NCI-H69 (cell line): Measurements from ENCODE around the gene RASGRP1.

Experiments
- DNase-seq: peaks from one replicate; lab custom pipeline; 2025; lab: John Stamatoyannopoulos, UW

The RASGRP1 gene

DNA sequence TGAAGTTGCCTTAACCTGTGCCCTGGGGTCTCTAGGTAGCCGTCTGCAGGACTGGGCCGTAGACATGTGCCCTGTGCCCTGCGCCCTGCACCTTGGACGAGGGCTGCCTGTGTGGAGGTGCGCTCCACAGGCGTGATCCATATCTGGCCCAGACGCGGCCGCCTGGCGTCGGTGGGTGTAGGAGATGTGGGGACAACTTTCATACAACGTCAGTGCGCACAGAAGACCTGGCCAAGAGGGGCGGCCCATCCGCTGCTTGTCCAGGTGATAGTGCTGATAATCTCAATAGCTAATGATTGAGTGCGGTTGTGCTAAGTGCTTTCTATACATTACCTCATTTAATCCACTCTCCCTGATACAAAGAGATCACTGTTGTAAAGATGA, 665 bp upstream of the RASGRP1 start:
- DNase-seq = no peak

DNA sequence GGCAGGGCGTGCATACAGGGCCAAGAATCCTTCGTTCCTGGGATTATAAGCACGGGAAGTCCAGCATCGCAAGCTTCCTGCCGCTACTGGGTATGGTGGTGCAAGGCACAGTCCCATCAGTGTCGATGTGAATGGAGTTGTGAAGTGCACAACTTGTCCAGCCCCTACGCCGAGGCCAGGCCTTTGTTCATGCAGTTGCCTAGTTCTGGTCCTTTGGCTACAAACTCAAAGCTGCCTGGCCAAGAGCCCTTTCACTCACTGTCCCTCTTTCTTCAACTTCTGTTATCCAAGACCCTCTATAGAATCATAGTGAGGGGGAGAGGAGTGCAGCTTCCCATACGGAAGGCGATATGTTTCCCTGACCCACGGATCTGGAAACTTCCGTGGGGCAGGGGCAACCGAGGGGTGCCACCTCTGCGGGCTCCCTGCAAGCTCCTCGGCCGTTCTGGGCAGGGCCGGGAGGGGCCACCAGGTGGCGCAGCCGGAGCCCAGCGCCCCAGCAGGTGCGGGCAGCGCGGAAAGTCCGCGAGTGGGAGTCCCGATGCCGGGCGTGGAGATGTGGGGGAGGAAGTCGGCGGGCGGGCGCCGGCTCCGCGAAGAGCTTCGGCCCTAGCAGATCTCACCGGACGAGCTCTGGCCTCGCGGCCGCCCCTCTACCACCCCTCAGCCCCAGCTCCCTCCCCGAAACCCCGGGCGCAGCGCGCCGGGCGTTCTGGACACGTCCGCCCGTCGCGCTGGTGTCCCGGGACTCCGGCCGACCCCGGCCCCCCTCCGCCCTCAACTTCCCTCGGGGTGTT, 693 bp downstream of the RASGRP1 start:
- peak; percentile 77 for DNase-seq

DNA sequence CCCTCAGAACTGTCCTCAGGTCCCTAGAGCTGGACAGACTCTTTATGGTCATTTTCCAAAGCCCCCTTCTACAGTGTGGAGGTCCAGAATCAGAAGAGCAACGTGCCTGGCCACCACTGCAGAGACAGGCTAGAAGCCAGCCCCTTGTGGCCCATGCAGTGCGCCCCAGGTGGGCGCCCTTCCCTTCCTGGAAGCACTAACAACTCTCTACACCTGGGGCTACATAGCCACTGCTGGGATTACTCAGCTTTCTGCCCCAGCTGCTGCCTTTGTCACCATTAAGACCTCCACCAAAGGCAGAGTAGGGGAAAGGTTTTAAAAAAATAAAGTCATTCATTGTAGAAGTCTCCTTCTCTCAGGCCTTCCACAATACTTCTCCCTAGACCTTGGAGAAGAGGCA, 2.3 kb downstream of the RASGRP1 start:
- peak; percentile 54 for DNase-seq

GRCh38 chr15:38560456-38560926, 4.1 kb downstream of the RASGRP1 start:
- DNase-seq = no peak

DNA sequence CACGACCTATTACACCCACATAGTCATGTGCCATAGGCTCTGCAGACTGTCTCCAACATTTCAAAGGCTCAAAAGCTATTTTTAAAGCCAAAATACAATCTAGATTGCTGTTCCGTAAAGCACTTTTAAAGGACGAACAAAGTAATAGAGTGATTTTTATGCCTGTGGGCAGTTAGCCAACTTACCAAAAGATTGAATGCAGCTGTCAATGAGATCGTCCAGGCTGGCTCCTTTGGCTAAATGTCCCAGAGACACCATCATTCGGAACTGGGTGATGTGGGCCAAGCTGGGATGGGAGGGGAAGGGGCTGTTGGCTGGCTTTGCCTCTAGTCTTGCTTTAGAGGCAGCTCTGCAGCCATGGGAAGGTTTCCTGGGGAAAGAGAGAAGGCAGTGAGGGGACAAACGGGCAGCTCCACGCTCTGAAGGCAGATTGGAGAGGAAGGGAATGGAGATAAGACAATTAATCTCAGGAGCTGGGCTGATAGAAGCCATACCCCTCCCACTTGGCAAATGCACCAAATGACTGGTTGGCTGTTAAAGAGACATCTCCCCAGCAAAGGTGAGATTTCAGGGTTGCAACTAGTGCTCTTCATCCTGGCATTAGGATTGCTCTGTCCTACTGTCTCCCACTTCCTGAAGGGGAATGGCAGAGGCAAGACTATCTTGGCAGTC, 4.8 kb downstream of the RASGRP1 start:
- no peak for DNase-seq

DNA sequence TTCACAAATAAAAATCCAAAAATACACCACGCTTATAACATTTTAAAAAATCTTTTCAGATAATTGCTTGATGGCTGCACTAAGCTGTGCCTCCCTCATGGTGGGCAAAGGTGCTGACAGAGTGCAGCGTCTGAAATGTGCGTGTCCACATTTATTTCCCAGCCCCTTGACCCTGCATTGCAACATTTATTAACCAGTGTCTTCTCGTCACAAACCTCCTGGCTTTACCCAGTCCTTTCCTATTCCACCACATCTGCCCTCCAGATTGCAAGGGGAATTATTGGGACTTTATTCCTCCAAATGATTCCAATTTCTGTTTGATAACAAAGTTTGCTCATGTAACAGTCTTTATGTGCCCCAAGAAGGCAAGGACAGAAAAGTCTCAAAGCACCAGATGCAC, 5.5 kb downstream of the RASGRP1 start:
- no peak for DNase-seq

DNA sequence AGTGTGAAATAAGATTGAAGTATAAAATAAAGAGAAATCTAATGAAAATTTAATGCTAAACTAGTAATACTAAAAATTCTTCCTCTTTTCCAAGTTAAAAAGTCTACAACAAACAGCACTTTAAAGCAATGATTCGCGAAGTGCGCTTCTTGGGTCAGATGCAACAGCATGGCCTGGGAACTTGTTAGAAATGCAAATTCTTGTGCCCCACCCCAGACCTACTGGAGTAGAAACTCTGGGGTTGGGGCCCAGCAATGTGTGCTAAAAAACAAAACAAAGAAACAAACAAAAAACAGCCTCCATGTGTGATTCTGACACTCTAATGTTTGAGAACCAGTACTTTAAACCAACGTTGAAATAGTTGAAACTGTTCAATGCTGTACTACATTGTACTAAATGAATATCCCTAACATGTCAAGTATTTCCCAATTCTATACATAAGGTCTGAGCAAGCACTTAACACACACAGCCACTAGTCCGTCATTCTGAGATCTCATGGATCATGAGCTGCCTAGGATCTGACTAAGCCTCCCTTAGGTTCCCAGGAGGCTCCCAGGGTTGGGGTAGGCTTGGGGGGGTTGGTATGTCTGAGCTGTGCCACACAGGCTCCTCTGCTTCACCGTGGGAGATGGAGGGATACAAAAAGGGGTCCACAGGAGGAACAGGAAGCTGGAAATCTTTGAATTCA, 6.1 kb downstream of the RASGRP1 start:
- no peak for DNase-seq

DNA sequence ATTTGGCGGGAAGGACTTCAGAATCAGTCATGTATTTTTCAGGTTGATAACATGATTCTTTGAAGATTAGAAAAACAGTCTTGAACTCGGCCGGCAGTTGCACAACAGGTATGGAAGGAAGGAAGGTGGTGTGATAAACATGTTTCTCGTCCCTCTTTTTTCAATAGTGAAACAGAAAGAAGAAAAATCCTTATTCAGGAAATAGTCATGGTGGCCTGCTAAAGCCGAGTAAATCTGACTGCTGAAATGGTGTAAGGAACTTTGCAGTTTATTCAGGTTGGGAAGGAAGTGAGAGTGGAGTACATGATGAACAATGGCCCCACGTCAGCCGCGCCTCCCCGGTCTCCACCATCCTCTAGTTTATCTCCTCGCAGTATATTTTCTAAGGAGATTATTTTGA, 6.7 kb downstream of the RASGRP1 start:
- DNase-seq = no peak

- DNase-seq = peak; percentile 43
These were observed 8.8 kb downstream of the RASGRP1 start for GRCh38 chr15:38555686-38556334.

- DNase-seq = no peak
These were observed 10.3 kb downstream of the RASGRP1 start for GRCh38 chr15:38554354-38554753.

DNA sequence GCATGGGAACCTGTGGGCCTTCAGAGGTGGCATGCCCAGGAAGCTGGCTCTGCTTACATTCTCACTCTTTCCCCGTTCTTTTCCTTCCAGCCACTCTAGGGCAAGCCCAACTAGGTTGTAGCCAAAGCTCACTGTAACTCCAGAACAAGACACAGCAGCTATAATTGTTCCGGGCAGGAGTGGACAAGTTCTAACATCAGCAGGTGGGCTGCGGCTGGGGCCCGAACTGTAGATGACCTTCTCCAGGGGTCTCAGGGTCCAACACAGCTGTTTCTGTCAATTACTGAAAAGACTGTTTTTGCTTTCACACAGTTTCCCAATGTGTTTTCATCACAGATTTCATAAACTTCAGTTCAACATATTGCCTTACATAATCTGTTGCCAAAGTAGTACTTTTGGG, 11.5 kb downstream of the RASGRP1 start:
- peak; percentile 65 for DNase-seq

DNA sequence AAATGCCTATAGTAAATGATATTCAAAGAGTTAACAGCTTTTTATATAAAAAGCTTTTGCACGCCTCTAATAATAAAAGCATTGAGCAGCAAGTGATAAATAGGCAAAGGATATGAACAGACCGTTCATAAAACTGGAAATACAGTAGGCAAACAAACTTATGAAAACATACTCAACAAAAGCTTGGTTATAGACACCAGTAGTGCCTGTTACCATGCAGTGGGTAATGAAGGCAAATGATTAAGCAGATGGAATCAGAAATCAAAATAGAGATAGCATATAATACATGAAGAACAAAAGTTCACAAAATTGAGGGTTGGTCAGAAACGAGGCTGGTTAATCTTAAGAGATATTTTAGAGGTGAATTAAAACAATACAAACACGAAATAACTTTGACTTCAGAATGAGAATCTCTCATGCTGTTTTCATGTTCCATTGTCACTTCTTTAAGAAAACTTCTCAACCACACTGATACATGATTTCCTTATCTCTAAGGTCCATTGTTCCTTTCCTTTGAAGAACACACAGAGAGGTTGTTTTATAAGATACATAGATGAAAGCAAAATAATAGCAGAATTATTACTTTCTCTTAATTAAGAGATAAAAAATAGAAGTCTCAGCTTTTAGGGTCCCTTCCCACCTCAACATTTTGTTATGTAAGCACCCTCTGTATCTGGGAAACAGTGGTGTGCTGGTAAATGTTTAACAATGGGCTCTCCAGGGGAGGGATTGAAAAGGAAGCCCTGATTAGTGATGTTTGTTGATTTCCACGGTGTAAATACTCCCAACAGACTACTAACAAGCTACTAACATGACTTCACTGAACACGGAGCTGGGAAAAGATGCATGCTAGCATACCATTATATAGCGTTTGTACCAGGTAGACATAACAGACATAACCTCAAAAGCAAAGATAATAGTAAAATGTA, 12.6 kb downstream of the RASGRP1 start:
- DNase-seq = no peak

DNA sequence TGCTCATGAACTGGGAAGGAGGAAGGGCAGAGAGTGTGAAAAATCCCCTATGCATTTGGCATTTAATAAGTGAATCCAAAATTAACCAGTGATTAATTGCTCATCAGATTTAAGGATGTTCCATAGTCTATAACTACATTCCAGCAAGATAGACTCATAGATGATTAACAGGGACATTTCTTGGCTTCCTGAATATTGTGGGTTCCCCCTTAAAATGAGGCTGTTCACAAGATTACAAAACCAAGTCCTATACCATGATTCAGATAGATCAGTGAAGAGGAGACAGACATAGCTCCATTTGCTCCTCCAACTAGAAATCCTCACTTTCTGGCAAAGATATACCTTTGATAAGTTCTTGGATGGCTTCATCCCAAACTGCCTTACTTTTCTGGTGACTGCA, 15.4 kb downstream of the RASGRP1 start:
- DNase-seq = no peak

- peak; percentile 26 for DNase-seq
These were observed 17.2 kb downstream of the RASGRP1 start for GRCh38 chr15:38547255-38547997.

DNA sequence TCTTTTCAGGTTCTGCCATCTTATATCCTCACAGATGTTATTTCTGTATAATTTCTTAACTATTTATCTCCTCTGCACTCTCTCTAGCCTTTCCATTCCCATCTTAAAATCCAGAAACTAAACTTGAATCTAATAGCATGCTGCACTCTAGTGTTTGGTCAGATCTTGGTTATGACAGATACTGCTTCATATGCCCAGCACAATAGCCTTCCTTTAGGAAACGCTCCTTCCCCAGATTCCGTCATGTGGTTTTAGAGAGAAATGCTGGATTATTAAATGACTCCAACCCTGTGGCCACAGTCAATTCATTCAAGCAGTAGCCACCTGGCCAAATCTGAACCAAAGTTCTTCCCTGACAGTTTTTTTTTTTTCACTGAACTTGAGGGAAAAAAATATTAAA, 19.4 kb downstream of the RASGRP1 start:
- DNase-seq = peak; percentile 30

- DNase-seq = no peak
These were observed 23.6 kb downstream of the RASGRP1 start for GRCh38 chr15:38541026-38541425.

- no peak for DNase-seq
These were observed 24.1 kb downstream of the RASGRP1 start for GRCh38 chr15:38540510-38540909.

DNA sequence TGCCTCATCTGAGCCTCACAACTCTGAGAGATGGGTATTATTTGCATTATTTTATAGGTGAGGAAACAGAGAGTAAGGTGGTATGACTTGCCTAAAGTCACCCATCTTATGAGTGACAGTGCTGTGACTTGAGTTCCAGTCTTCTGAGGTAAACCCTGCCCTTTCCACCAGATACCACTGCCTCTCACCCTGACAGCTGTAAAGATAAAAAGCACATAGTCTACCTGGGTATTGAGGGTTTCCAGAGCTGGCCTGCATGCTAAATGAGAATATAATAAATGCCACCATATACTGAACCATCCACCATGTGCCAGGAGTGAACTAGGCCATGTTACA, 25.6 kb downstream of the RASGRP1 start:
- DNase-seq = no peak

GRCh38 chr15:38538328-38539007, 26.1 kb downstream of the RASGRP1 start:
- DNase-seq = no peak

GRCh38 chr15:38536201-38536676, 28.4 kb downstream of the RASGRP1 start:
- no peak for DNase-seq
